Activated T-helper 2 cell treated with anti-CD3 and anti-CD28 coated beads, Interferon-gamma antibody, Interleukin-2, Interleukin-4, amounts not matched to agents 10 μg/mL and 5 μg/mL and 100 μg/mL, durations not matched to agents 14 hours and 24 hours and 36 hours (primary cell): ENCODE data around the gene SPINT1. TPM values are rescaled to one million over a fixed set of nuclear protein-coding genes. Genes with fewer than 3 reads are reported as not detected.
A peak's percentile ranks its signal among the peaks of the same experiment; 100 is the strongest.

Experiments used
- DNase-seq: peaks from one replicate; pipeline ENCODE4 v3.0.0; 2021; ENCODE audit warnings: low spot score
- H3K27ac Mint-ChIP-seq: one replicate; pipeline ENCODE4 v1.8.0; 2021; ENCODE audit warnings: mixed read lengths
- H3K27me3 Mint-ChIP-seq: one replicate; pipeline ENCODE4 v1.8.0; 2021; ENCODE audit warnings: low read depth, mixed read lengths
- H3K36me3 Mint-ChIP-seq: one replicate; pipeline ENCODE4 v1.8.0; 2021; ENCODE audit warnings: low read depth, mixed read lengths
- H3K4me1 Mint-ChIP-seq: one replicate; pipeline ENCODE4 v1.8.0; 2021; ENCODE audit warnings: low read depth, mixed read lengths
- H3K4me3 Mint-ChIP-seq: one replicate; pipeline ENCODE4 v1.8.0; 2021; ENCODE audit warnings: low read depth, mild to moderate bottlenecking, moderate library complexity, mixed read lengths
- H3K9me3 Mint-ChIP-seq: one replicate; pipeline ENCODE4 v1.8.0; 2021; ENCODE audit warnings: mixed read lengths
- intact Hi-C: fragments of 100-400 bp; cut with micrococcal nuclease; formaldehyde crosslinking; loops from one replicate; pipeline ENCODE4 v1.15.1; 2023
- total RNA-seq: library from RNA; stranded (reverse); gene quantifications from 2 replicates; pipeline ENCODE4 v1.2.3, GENCODE V29; 2022

Gene SPINT1
- total RNA-seq, 1 donor from 2014 or later = 22.5 TPM

- H3K36me3 Mint-ChIP-seq = peaks cover 20% of the 10 kb centered on the region
- DNase-seq = peak; percentile 59
- no peak overlapping the region for H3K27ac Mint-ChIP-seq
- intact Hi-C loops = loop anchor here (10.0 kb wide), 2 partner anchors 208 to 428 kb away; partner anchors contain the start of genes INO80, NUSAP1 and OIP5
- no peaks in the 10 kb centered on the region for H3K27me3 Mint-ChIP-seq
- no peaks in the 10 kb centered on the region for H3K9me3 Mint-ChIP-seq
- H3K4me3 Mint-ChIP-seq = peak overlapping the region; percentile 55
- peaks cover 7% of the 10 kb centered on the region for H3K4me1 Mint-ChIP-seq
Observed at GRCh38 chr15:40906091-40906990, 62.5 kb downstream of the SPINT1 start.

GRCh38 chr15:40906991-40907802, 63.3 kb downstream of the SPINT1 start:
- intact Hi-C loops = loop anchor here (10.0 kb wide), 2 partner anchors 208 to 428 kb away; partner anchors contain the start of genes INO80, NUSAP1 and OIP5
- H3K36me3 Mint-ChIP-seq = peaks cover 20% of the 10 kb centered on the region
- peak overlapping the region; percentile 60 for H3K27ac Mint-ChIP-seq
- peaks cover 7% of the 10 kb centered on the region for H3K4me1 Mint-ChIP-seq
- no peaks in the 10 kb centered on the region for H3K27me3 Mint-ChIP-seq
- no peaks in the 10 kb centered on the region for H3K9me3 Mint-ChIP-seq
- no peak for DNase-seq
- peak overlapping the region; percentile 58 for H3K4me3 Mint-ChIP-seq

Other genes starting within 250 kb of the SPINT1 start
- gene KNL1, start 249.8 kb upstream of the SPINT1 start, total RNA-seq = 30.6 and 30.8 TPM in 2 replicates
- 51.4 and 53.8 TPM in 2 replicates for gene RAD51, start 148.9 kb upstream of the SPINT1 start, total RNA-seq
- gene RMDN3, start 88.8 kb upstream of the SPINT1 start, total RNA-seq = 28.3 and 30.6 TPM in 2 replicates
- gene GCHFR, start 80.0 kb upstream of the SPINT1 start, total RNA-seq = 43.7 and 44.7 TPM in 2 replicates
- gene C15orf62, start 74.1 kb upstream of the SPINT1 start, total RNA-seq = 0.48 and 0.76 TPM in 2 replicates
- 37.6 and 39.3 TPM in 2 replicates for gene ZFYVE19, start 37.0 kb upstream of the SPINT1 start, total RNA-seq
- 44.4 and 48.0 TPM in 2 replicates for gene DNAJC17, start 36.6 kb upstream of the SPINT1 start, total RNA-seq
- gene PPP1R14D, start 15.3 kb upstream of the SPINT1 start, total RNA-seq = not detected in 2 replicates
- 0.80 and 0.82 TPM in 2 replicates for gene RHOV, start 30.2 kb downstream of the SPINT1 start, total RNA-seq
- gene VPS18, start 50.4 kb downstream of the SPINT1 start, total RNA-seq = 12.6 and 13.1 TPM in 2 replicates
- 0.14 and 0.37 TPM in 2 replicates for gene DLL4, start 85.3 kb downstream of the SPINT1 start, total RNA-seq
- 3.6 and 4.5 TPM in 2 replicates for gene CHAC1, start 109.4 kb downstream of the SPINT1 start, total RNA-seq